Activated naive CD4-positive, alpha-beta T cell treated with anti-CD3 and anti-CD28 coated beads, Interleukin-2, amount 50 U/mL, for 24 hours (primary cell): Measurements from ENCODE around the gene PLCG2.
"Not testable (repeated sequence)": the region's sequence is repeated elsewhere in the genome, so short reads cannot be mapped to it uniquely, and the experiment has no call there.

Source experiments
- H3K27ac Mint-ChIP-seq: one replicate; pipeline ENCODE4 v1.8.0; 2021; ENCODE audit warnings: mild to moderate bottlenecking, mixed read lengths
- H3K27me3 Mint-ChIP-seq: one replicate; pipeline ENCODE4 v1.8.0; 2021; ENCODE audit warnings: mixed read lengths
- H3K36me3 Mint-ChIP-seq: one replicate; pipeline ENCODE4 v1.8.0; 2021; ENCODE audit warnings: mixed read lengths
- H3K4me1 Mint-ChIP-seq: one replicate; pipeline ENCODE4 v1.8.0; 2021; ENCODE audit warnings: mixed read lengths
- H3K4me3 Mint-ChIP-seq: one replicate; pipeline ENCODE4 v1.8.0; 2021; ENCODE audit warnings: mild to moderate bottlenecking, mixed read lengths
- H3K9me3 Mint-ChIP-seq: one replicate; pipeline ENCODE4 v1.8.0; 2021; ENCODE audit warnings: mixed read lengths

The PLCG2 gene

DNA sequence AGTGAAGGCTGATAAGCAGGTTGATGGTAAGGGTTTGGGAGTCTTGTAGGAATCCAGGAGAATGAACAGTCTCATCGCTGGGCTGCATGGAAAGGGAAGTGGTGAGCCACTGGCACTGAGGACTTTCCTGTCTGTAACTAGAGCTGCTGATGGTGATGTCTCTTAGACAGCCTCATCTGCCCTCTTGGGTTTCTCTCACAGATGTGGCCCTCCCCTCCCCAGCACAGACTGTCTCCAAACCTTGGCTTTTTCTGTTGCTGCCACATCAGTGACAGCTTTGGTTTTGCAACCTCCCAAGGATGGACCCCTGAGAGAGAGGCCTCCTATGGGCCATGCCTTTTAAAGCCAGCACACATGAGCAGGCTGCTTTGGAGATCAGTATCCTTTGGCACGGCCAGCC is 16.9 kb downstream of the PLCG2 start:
- H3K4me1 Mint-ChIP-seq = peaks cover 6% of the 10 kb centered on the region
- no peaks in the 10 kb centered on the region for H3K9me3 Mint-ChIP-seq
- no peak overlapping the region for H3K4me3 Mint-ChIP-seq
- H3K27ac Mint-ChIP-seq = no peak overlapping the region
- H3K36me3 Mint-ChIP-seq = no peaks in the 10 kb centered on the region
- H3K27me3 Mint-ChIP-seq = peaks cover 1% of the 10 kb centered on the region

- Mint-ChIP-seq H3K27me3 (peaks cover 1% of the 10 kb centered on the region), H3K4me3 (no peak overlapping the region), H3K4me1 (peaks cover 6% of the 10 kb centered on the region), H3K36me3 (no peaks in the 10 kb centered on the region), H3K27ac (no peak overlapping the region), H3K9me3 (no peaks in the 10 kb centered on the region)
These were observed 17.7 kb downstream of the PLCG2 start for GRCh38 chr16:81796583-81797346.

DNA sequence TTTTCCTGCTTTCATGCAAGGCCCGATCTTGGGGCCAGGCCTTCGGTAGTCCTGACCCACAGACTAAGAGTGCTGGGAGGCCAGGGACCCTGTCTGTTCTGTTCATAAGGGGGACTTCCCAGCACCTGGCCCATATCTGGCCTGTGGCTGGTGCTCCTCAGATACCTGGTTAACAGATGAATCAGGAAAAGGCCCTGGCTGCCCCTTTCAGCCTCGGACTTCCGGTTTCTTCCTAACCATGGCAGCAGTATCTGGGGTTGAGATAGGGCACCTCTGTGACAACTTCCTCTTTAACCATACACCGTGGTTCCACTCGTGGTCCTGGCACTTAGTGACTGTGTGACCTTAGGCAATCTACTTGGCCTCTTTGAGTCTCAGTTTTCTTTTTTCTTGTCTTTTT is 18.4 kb downstream of the PLCG2 start:
- Mint-ChIP-seq H3K36me3 (no peaks in the 10 kb centered on the region), H3K27ac (no peak overlapping the region), H3K4me3 (no peak overlapping the region), H3K4me1 (peaks cover 6% of the 10 kb centered on the region), H3K9me3 (no peaks in the 10 kb centered on the region), H3K27me3 (peaks cover 1% of the 10 kb centered on the region)

- Mint-ChIP-seq H3K4me1 (peaks cover 6% of the 10 kb centered on the region), H3K36me3 (no peaks in the 10 kb centered on the region), H3K27ac (no peak overlapping the region)
These were observed 19.4 kb downstream of the PLCG2 start for GRCh38 chr16:81798311-81799137.

GRCh38 chr16:81799138-81799504 is 20.0 kb downstream of the PLCG2 start:
- H3K4me3 Mint-ChIP-seq = no peak overlapping the region

More at GRCh38 chr16:81798311-81799137, 19.4 kb downstream of the PLCG2 start:
- no peaks in the 10 kb centered on the region for H3K9me3 Mint-ChIP-seq
- no peaks in the 10 kb centered on the region for H3K27me3 Mint-ChIP-seq
- H3K4me3 Mint-ChIP-seq = no peak overlapping the region

DNA sequence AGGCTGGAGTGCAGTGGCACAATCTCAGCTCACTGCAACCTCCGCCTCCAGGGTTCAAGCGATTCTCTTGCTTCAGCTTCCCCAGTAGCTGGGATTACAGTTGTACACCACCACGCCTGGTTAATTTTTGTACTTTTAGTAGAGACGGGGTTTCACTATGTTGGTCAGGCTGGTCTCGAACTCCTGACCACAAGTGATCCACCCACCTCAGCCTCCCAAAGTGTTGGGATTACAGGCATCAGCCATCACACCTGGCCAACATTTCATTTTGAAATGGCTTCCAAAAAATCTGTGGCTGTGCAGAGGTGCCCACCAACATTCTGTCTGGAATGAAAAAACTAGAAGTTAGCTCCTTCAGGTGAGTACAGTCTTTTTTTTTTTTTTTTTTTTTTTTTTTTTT is 22.6 kb downstream of the PLCG2 start:
- H3K9me3 Mint-ChIP-seq, H3K27me3 Mint-ChIP-seq, H3K36me3 Mint-ChIP-seq, H3K4me3 Mint-ChIP-seq, H3K4me1 Mint-ChIP-seq, H3K27ac Mint-ChIP-seq: not testable (repeated sequence)

More at GRCh38 chr16:81799138-81799504, 20.0 kb downstream of the PLCG2 start:
- Mint-ChIP-seq H3K27ac (no peak overlapping the region), H3K36me3 (no peaks in the 10 kb centered on the region), H3K4me1 (peaks cover 6% of the 10 kb centered on the region), H3K27me3 (no peaks in the 10 kb centered on the region), H3K9me3 (no peaks in the 10 kb centered on the region)

- no peak overlapping the region for H3K27ac Mint-ChIP-seq
- peaks cover 1% of the 10 kb centered on the region for H3K27me3 Mint-ChIP-seq
- H3K36me3 Mint-ChIP-seq = no peaks in the 10 kb centered on the region
- no peaks in the 10 kb centered on the region for H3K9me3 Mint-ChIP-seq
- peaks cover 3% of the 10 kb centered on the region for H3K4me1 Mint-ChIP-seq
- H3K4me3 Mint-ChIP-seq = no peak overlapping the region
These were observed 24.2 kb downstream of the PLCG2 start for GRCh38 chr16:81803332-81803731.

- Mint-ChIP-seq H3K27me3 (peaks cover 1% of the 10 kb centered on the region), H3K9me3 (no peaks in the 10 kb centered on the region), H3K4me3 (no peak overlapping the region), H3K36me3 (no peaks in the 10 kb centered on the region), H3K27ac (no peak overlapping the region), H3K4me1 (no peaks in the 10 kb centered on the region)
These were observed 25.1 kb downstream of the PLCG2 start for GRCh38 chr16:81804134-81804610.

- Mint-ChIP-seq H3K4me1 (no peaks in the 10 kb centered on the region), H3K36me3 (no peaks in the 10 kb centered on the region), H3K9me3 (no peaks in the 10 kb centered on the region), H3K27me3 (peaks cover 1% of the 10 kb centered on the region), H3K27ac (no peak overlapping the region), H3K4me3 (no peak overlapping the region)
These were observed 27.6 kb downstream of the PLCG2 start for GRCh38 chr16:81806696-81807095.

GRCh38 chr16:81807767-81808358 is 28.8 kb downstream of the PLCG2 start:
- Mint-ChIP-seq H3K27me3 (peaks cover 1% of the 10 kb centered on the region), H3K9me3 (no peaks in the 10 kb centered on the region), H3K36me3 (no peaks in the 10 kb centered on the region), H3K4me3 (no peak overlapping the region), H3K27ac (no peak overlapping the region), H3K4me1 (no peaks in the 10 kb centered on the region)

DNA sequence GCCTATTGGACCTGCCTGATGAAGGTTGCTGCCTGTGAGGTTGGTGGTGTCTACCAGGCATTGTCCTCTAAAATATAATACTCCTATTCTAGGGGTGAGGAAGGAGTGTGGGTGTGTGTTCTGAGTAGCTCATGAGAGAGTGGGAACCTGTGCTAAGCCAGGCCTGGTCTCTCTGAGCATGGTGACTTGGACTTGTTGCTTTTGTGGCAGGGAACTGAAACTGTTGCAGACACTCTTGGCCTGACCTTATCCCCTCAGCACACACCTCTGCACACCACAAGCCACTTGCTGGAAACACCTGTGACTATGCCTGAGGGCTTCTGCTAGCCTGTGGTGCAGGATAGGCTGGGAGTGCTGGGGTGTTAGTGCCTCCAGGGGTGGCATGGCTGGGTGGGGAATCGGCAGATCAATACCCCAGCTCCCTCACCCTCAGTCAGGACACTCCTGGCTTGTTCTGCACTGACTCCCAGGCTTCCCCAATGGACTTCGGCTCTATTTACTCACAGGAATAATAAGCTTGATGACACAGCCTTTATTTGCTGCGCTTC is 29.9 kb downstream of the PLCG2 start:
- no peaks in the 10 kb centered on the region for H3K9me3 Mint-ChIP-seq
- no peaks in the 10 kb centered on the region for H3K36me3 Mint-ChIP-seq
- no peaks in the 10 kb centered on the region for H3K4me1 Mint-ChIP-seq
- no peak overlapping the region for H3K27ac Mint-ChIP-seq
- peaks cover 3% of the 10 kb centered on the region for H3K27me3 Mint-ChIP-seq
- no peak overlapping the region for H3K4me3 Mint-ChIP-seq

DNA sequence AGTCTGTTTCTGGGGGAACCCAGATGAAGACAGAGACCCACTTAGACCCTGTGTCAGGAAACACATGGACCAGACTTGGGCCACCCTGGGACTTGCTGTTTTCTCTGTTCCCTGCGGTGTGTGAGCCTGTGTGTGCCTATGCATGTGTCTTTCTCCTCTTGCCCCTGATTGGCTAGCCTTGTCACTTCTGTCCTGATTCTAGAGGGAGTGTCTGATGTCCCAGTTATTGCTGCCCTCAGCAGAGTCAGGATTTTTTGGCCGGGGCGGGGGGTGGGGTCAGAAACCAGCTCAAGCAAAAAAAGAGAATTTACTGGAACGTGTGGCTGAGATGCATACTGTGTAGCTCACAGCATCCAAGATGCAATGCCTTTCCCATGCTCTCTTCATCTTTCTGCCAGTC is 30.5 kb downstream of the PLCG2 start:
- H3K36me3 Mint-ChIP-seq = no peaks in the 10 kb centered on the region
- peaks cover 5% of the 10 kb centered on the region for H3K27me3 Mint-ChIP-seq
- H3K27ac Mint-ChIP-seq = no peak overlapping the region
- H3K4me1 Mint-ChIP-seq = no peaks in the 10 kb centered on the region
- H3K9me3 Mint-ChIP-seq = no peaks in the 10 kb centered on the region
- no peak overlapping the region for H3K4me3 Mint-ChIP-seq

GRCh38 chr16:81810361-81810760 is 31.3 kb downstream of the PLCG2 start:
- no peak overlapping the region for H3K27ac Mint-ChIP-seq
- peaks cover 4% of the 10 kb centered on the region for H3K27me3 Mint-ChIP-seq
- no peaks in the 10 kb centered on the region for H3K36me3 Mint-ChIP-seq
- no peaks in the 10 kb centered on the region for H3K9me3 Mint-ChIP-seq
- no peak overlapping the region for H3K4me3 Mint-ChIP-seq
- H3K4me1 Mint-ChIP-seq = no peaks in the 10 kb centered on the region

DNA sequence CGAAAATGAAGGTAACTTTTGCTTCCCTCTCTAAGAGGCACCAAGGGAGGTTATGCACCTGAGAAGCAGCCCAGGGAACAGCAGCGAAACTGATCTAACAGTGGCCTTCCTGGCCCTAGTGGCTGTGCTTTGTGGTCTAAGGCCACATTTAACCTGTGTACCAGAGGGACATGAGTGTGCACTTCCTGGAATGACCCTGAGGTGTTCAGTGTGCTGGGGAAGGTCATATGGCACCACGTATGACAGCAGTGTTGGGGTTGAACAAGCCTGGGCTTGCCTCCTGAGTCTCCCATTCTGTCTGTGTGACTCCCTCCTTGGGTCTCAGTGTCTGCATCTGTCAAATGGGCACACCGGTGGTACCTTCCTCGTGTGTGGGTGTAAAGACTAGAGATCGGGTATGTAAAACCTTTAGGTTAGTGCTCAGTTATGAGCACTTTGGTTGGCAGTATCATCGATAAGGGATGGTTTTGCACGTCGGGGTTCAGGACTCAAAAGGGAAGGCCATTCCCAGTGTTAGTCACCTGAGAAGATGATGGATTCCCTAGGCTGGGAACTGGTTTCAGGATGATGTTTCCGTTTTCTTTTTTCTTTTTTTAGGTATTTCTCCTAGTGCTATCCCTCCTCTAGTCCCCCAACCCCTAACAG is 31.9 kb downstream of the PLCG2 start:
- H3K9me3 Mint-ChIP-seq = no peaks in the 10 kb centered on the region
- no peaks in the 10 kb centered on the region for H3K4me1 Mint-ChIP-seq
- no peaks in the 10 kb centered on the region for H3K36me3 Mint-ChIP-seq
- no peak overlapping the region for H3K4me3 Mint-ChIP-seq
- peaks cover 4% of the 10 kb centered on the region for H3K27me3 Mint-ChIP-seq
- H3K27ac Mint-ChIP-seq = no peak overlapping the region

DNA sequence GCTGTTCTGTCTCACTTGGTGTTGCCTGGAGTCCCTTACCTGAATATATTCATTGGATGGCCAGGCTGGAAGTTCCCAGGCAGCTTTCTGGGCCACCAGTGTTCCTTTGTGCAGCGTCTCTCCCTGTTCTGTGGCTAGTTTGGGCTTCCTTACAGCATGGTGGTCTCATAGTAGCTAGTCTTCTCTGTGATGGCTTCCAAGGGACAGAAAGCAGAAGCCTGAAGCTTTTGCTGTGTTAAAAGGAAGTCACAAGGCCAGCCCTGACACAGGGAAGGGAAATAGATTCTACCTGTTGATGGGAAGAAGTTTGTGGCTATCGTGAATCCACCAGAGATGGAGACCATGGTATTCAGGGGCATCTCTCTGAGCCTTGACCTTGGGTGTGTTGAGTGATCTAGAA is 34.6 kb downstream of the PLCG2 start:
- Mint-ChIP-seq H3K4me3 (no peak overlapping the region), H3K27me3 (peaks cover 4% of the 10 kb centered on the region), H3K4me1 (peaks cover 8% of the 10 kb centered on the region), H3K9me3 (no peaks in the 10 kb centered on the region), H3K36me3 (no peaks in the 10 kb centered on the region), H3K27ac (no peak overlapping the region)
